Pancreas (tissue), 10 donors: Measurements from ENCODE around the gene NR2F6. TPM values are rescaled to one million over a fixed set of nuclear protein-coding genes. Genes with fewer than 3 reads are reported as not detected.

ENCODE experiments used
- ATAC-seq, 4 donors: fragments of 200-7000 bp; cut with Tn5 transposase; one replicate each; pipeline versions ENCODE4 v1.8.0 to v1.9.1; 2020; ENCODE audit warnings: mild to moderate bottlenecking in 4 of 4, moderate library complexity in 4 of 4
- DNase-seq, 6 donors: peaks; one replicate each; pipeline ENCODE4 v3.0.0-alpha.2; 2020
- FAIRE-seq: peaks from 2 replicates; lab custom pipeline; 2012; peaks lifted over from hg19 to GRCh38; lab: Jason Lieb, UNC
- H3K27ac ChIP-seq, 4 donors: fragments of 200-600 bp; sonication (generic); 1 replicate in 3 of 4; 2 replicates in 1 of 4; pipeline versions ENCODE4 v1.5.0 to v1.8.0; 2020
- H3K27me3 ChIP-seq, 4 donors: fragments of 200-600 bp; one replicate each; pipeline ENCODE4 v1.8.0; 2021
- H3K36me3 ChIP-seq, 3 donors: fragments of 200-600 bp; sonication (generic) in 1 of 3; one replicate each; pipeline versions ENCODE4 v1.5.0 to v1.8.0; 2020 to 2021
- H3K4me1 ChIP-seq, 3 donors: fragments of 200-600 bp; one replicate each; pipeline ENCODE4 v1.8.0; 2021
- H3K4me3 ChIP-seq, 4 donors: fragments of 200-600 bp; sonication (generic) in 2 of 4; one replicate each; pipeline versions ENCODE4 v1.5.0 to v1.8.0; 2020 to 2021
- H3K9me3 ChIP-seq, 4 donors: fragments of 200-600 bp; one replicate each; pipeline ENCODE4 v1.8.0; 2021
- CTCF ChIP-seq, 4 donors: fragments of 200-600 bp; sonication (generic) in 3 of 4; IDR thresholded peaks; one replicate each; pipeline versions ENCODE4 v1.5.0 to v1.8.0; 2021; ENCODE audit warnings: antibody characterized with exemption in 4 of 4
- WGBS, 2 donors: extraction: QIAGEN DNeasy Blood & Tissue Kit; methylation state at CpG; one replicate each; pipeline ENCODE4 v1.1.7; 2013; 5-methylcytosine and 5-hydroxymethylcytosine counted together
- intact Hi-C, 3 donors: fragments of 100-400 bp; cut with DNase I; formaldehyde crosslinking; loops; one replicate each; pipeline versions ENCODE4 v1.11.1 to v1.14.2; 2022
- polyA plus RNA-seq, 2 donors: library from polyadenylated mRNA; stranded (reverse); fragments of 200-250 nt; gene quantifications; one replicate each; pipeline ENCODE4 v1.2.3, GENCODE V29; 2013
- total RNA-seq, 6 donors: library from RNA; stranded (reverse); fragmentation: NEBNext Ultra II Directional in 4 of 6; extraction: Animal tissue kit (Norgen Biotek cat#: 25700) in 4 of 6; gene quantifications; one replicate each; pipeline versions ENCODE4 v1.2.1 to v1.2.4, GENCODE V29; 2021 to 2023
- donor health status: healthy with polysubstance abuse.
- donor health status: DM: no; HTN: no; CAD: no; lungs with moderate emphysema.
- donor health status: DM: no; HTN: no; CAD: no.
- donor health status: control.
- donor health status: control.
- donor health status: Bipolar disorder and iron deficiency.
- donor health status: DM: yes; HTN: yes; CAD: no.
- donor health status: DM: no; HTN: no; CAD: no.
- donor health status: DM: no; HTN: no; CAD: no.
- donor health status: DM: yes; HTN: yes; CAD: no.

Gene NR2F6
- total and polyA plus RNA-seq, 8 donors = 21.3 to 51.2 (median 34.6) TPM

- Histone ChIP-seq H3K4me1 (peaks cover 0 to 16% (median 5%) of the 10 kb centered on the region in 3 donors), H3K36me3 (peaks cover 0 to 11% (median 8%) of the 10 kb centered on the region in 3 donors), H3K27ac (no peak overlapping the region), H3K9me3 (no peaks in the 10 kb centered on the region), H3K27me3 (no peaks in the 10 kb centered on the region), H3K4me3 (no peak overlapping the region)
- WGBS, 2 donors = 89 to 92% methylated on average over 25 of the region's 25 CpGs
- no peak for TF ChIP-seq CTCF (IDR thresholded peaks at IDR 0.05)
- FAIRE-seq (no peak), ATAC-seq (no peak), DNase-seq (no peak)
- intact Hi-C loops = no loop called here
These were observed 13.5 kb downstream of the NR2F6 start for GRCh38 chr19:17232258-17232657.

GRCh38 chr19:17229890-17230289 is 15.8 kb downstream of the NR2F6 start:
- TF ChIP-seq CTCF (IDR thresholded peaks at IDR 0.05) = no peak
- Histone ChIP-seq H3K4me3 (no peak overlapping the region), H3K4me1 (peaks cover 0 to 1% (median 0%) of the 10 kb centered on the region in 3 donors), H3K27ac (no peak overlapping the region), H3K9me3 (no peaks in the 10 kb centered on the region), H3K27me3 (no peaks in the 10 kb centered on the region), H3K36me3 (peaks cover 0 to 11% (median 8%) of the 10 kb centered on the region in 3 donors)
- no peak for ATAC-seq
- WGBS, 2 donors = 96 to 98% methylated on average over 3 of the region's 3 CpGs
- DNase-seq = no peak
- intact Hi-C loops = no loop called here
- no peak for FAIRE-seq

GRCh38 chr19:17227798-17228367 is 17.8 kb downstream of the NR2F6 start:
- FAIRE-seq = no peak
- peak in 2 of 6 donors; percentile 52 to 85 for DNase-seq
- H3K9me3 ChIP-seq = no peaks in the 10 kb centered on the region
- H3K27me3 ChIP-seq = no peaks in the 10 kb centered on the region
- H3K36me3 ChIP-seq = peaks cover 0 to 9% (median 8%) of the 10 kb centered on the region in 3 donors
- intact Hi-C loops = no loop called here
- no peak for TF ChIP-seq CTCF (IDR thresholded peaks at IDR 0.05)
- no peak overlapping the region for H3K4me3 ChIP-seq
- 46 to 56% methylated on average over 13 of the region's 13 CpGs for WGBS, 2 donors
- peak overlapping the region in 2 of 4 donors; percentile 4 to 17 for H3K27ac ChIP-seq
- no peaks in the 10 kb centered on the region for H3K4me1 ChIP-seq
- peak in 1 of 4 donors; percentile 9 for ATAC-seq

GRCh38 chr19:17226002-17226933 is 19.5 kb downstream of the NR2F6 start, which contains the start of gene OCEL1:
Gene OCEL1 (plus strand): TSS chr19:17226226. CDS start chr19:17226248, 22 bp downstream.
- Histone ChIP-seq H3K9me3 (no peaks in the 10 kb centered on the region), H3K4me3 (peak within 1 kb of the TSS; percentile 47 to 65 (median 64)), H3K27ac (peak within 1 kb of the TSS; percentile 77 to 91 (median 84)), H3K27me3 (no peaks in the 10 kb centered on the region), H3K4me1 (no peaks in the 10 kb centered on the region), H3K36me3 (no peaks in the 10 kb centered on the region)
- intact Hi-C loops = no loop called here
- WGBS, 2 donors = 0% methylated on average over 72 to 90 of the region's 90 CpGs
- DNase-seq (peak; percentile 97 to 99 (median 98)), FAIRE-seq (no peak), ATAC-seq (peak; percentile 93 to 97 (median 94))
- no peak for TF ChIP-seq CTCF (IDR thresholded peaks at IDR 0.05)
